GM19193 (cell line): ENCODE data around the gene SKIC3.

Experiments used
- POLR2A ChIP-seq: IDR thresholded peaks from 4 replicates; pipeline ENCODE4 v1.6.1; 2011; ENCODE audit not compliant: insufficient read depth, insufficient read length; ENCODE audit errors: extremely low read depth

Gene SKIC3

GRCh38 chr5:95554331-95554646, 488 bp downstream of the SKIC3 start:
- no peak for TF ChIP-seq POLR2A

- no peak for TF ChIP-seq POLR2A
Observed at GRCh38 chr5:95549030-95549429, 5.7 kb downstream of the SKIC3 start.

GRCh38 chr5:95543017-95543705, 11.6 kb downstream of the SKIC3 start:
- no peak for TF ChIP-seq POLR2A

- no peak for TF ChIP-seq POLR2A
Observed at GRCh38 chr5:95537501-95537900, 17.3 kb downstream of the SKIC3 start.

- TF ChIP-seq POLR2A: no peak
Observed at GRCh38 chr5:95533761-95534160, 21.0 kb downstream of the SKIC3 start.

GRCh38 chr5:95533106-95533505, 21.7 kb downstream of the SKIC3 start:
- no peak for TF ChIP-seq POLR2A

- TF ChIP-seq POLR2A: no peak
Observed at GRCh38 chr5:95532415-95532814, 22.4 kb downstream of the SKIC3 start.

- TF ChIP-seq POLR2A: no peak
Observed at GRCh38 chr5:95531491-95531890, 23.3 kb downstream of the SKIC3 start.

- no peak for TF ChIP-seq POLR2A
Observed at GRCh38 chr5:95530416-95530815, 24.4 kb downstream of the SKIC3 start.

GRCh38 chr5:95528565-95528964, 26.2 kb downstream of the SKIC3 start:
- no peak for TF ChIP-seq POLR2A

GRCh38 chr5:95526871-95527270, 27.9 kb downstream of the SKIC3 start:
- no peak for TF ChIP-seq POLR2A

- no peak for TF ChIP-seq POLR2A
Observed at GRCh38 chr5:95524423-95524822, 30.4 kb downstream of the SKIC3 start.

- TF ChIP-seq POLR2A: no peak
Observed at GRCh38 chr5:95520206-95520605, 34.6 kb downstream of the SKIC3 start.

GRCh38 chr5:95519681-95520080, 35.1 kb downstream of the SKIC3 start:
- TF ChIP-seq POLR2A: no peak

GRCh38 chr5:95519151-95519550, 35.6 kb downstream of the SKIC3 start:
- TF ChIP-seq POLR2A: no peak

- no peak for TF ChIP-seq POLR2A
Observed at GRCh38 chr5:95518417-95518816, 36.4 kb downstream of the SKIC3 start.

- TF ChIP-seq POLR2A: no peak
Observed at GRCh38 chr5:95511606-95512005, 43.2 kb downstream of the SKIC3 start.
